22Rv1 (cell line): ENCODE data around the gene SOX10.
"Not testable (repeated sequence)": the region's sequence is repeated elsewhere in the genome, so short reads cannot be mapped to it uniquely, and the experiment has no call there.

Experiments used
- ZFX ChIP-seq: fragments of 450-650 bp; IDR thresholded peaks from 2 replicates; pipeline ENCODE4 v1.6.1; 2017; ENCODE audit warnings: antibody characterized with exemption, borderline replicate concordance
- TF ChIP-seq, protein P1 (sequence below): fragments of 450-650 bp; IDR thresholded peaks from 2 replicates; pipeline ENCODE4 v1.5.1; 2017; ENCODE audit warnings: mild to moderate bottlenecking

GRCh38 chr22:37976022-37976421 is 8.3 kb downstream of the SOX10 start:
- TF ChIP-seq, protein P1, sequence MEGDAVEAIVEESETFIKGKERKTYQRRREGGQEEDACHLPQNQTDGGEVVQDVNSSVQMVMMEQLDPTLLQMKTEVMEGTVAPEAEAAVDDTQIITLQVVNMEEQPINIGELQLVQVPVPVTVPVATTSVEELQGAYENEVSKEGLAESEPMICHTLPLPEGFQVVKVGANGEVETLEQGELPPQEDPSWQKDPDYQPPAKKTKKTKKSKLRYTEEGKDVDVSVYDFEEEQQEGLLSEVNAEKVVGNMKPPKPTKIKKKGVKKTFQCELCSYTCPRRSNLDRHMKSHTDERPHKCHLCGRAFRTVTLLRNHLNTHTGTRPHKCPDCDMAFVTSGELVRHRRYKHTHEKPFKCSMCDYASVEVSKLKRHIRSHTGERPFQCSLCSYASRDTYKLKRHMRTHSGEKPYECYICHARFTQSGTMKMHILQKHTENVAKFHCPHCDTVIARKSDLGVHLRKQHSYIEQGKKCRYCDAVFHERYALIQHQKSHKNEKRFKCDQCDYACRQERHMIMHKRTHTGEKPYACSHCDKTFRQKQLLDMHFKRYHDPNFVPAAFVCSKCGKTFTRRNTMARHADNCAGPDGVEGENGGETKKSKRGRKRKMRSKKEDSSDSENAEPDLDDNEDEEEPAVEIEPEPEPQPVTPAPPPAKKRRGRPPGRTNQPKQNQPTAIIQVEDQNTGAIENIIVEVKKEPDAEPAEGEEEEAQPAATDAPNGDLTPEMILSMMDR: not testable (repeated sequence)
- not testable (repeated sequence) for TF ChIP-seq ZFX
